HCT116 (cell line): ENCODE data around the gene DIPK1B. TPM values are rescaled to one million over a fixed set of nuclear protein-coding genes. Genes with fewer than 3 reads are reported as not detected.
A peak's percentile ranks its signal among the peaks of the same experiment; 100 is the strongest.

Source experiments
- ATAC-seq: fragments of 200-7000 bp; cut with Tn5 transposase; 2 replicates; pipeline ENCODE4 v1.9.1; 2020; ENCODE audit warnings: mild to moderate bottlenecking, moderate library complexity
- BruUV-seq: library from RNA; stranded (reverse); fragments of 400-500 nt; replicated peaks from 2 replicates; lab custom pipeline; 2021; lab: Mats Ljungman, UMichigan
- CTCF ChIA-PET: fragments of 300-600 bp; sonication (Branson Sonifier 250); formaldehyde crosslinking; loops from one replicate; lab custom pipeline; 2021; ENCODE audit warnings: antibody characterized with exemption; lab: Charles Lee
- POLR2A ChIA-PET: fragments of 300-600, 350-600 bp; sonication (Branson Sonifier 250); formaldehyde crosslinking; loops from one replicate; lab custom pipeline; 2021; ENCODE audit warnings: antibody characterized with exemption; lab: Charles Lee
- RAD21 ChIA-PET, 2 experiments: fragments of 300-600 bp; sonication (Branson Sonifier 250); formaldehyde crosslinking; loops; one replicate each; lab custom pipeline; 2023; ENCODE audit warnings: low total read pairs in 2 of 2; ENCODE audit not compliant: uncharacterized antibody in 2 of 2, unreplicated experiment in 2 of 2, low non-redundant PET in 1 of 2; lab: Charles Lee
- DNase-seq: peaks from one replicate; pipeline ENCODE4 v3.0.0-alpha.2; 2010; ENCODE audit warnings: low read depth, low spot score
- H2AFZ ChIP-seq: fragments of 200-600 bp; shearing (Covaris generic), sonication (generic); 2 replicates; pipeline ENCODE4 v1.6.1; 2017; ENCODE audit warnings: low read depth, mixed run types, mixed read lengths, antibody characterized with exemption, low read length; ENCODE audit not compliant: poor library complexity, severe bottlenecking
- H3K27ac ChIP-seq: 2 replicates; pipeline ENCODE4 v1.5.1; 2012; ENCODE audit warnings: low read depth, low read length
- H3K27me3 ChIP-seq: fragments of 200-600 bp; sonication (generic); 2 replicates; pipeline ENCODE4 v1.6.1; 2016; ENCODE audit warnings: mixed run types, low read length, mixed read lengths; ENCODE audit not compliant: insufficient read depth
- H3K36me3 ChIP-seq, 2 experiments: fragments of 200-500 bp in 1 of 2; fragments of 200-600 bp in 1 of 2; sonication (Bioruptor generic) in 1 of 2; sonication (generic) in 1 of 2; 2 replicates each; pipeline versions ENCODE4 v1.5.1 to v1.6.1; 2014 to 2016; ENCODE audit warnings: low read length in 2 of 2, inconsistent platforms in 1 of 2, mixed read lengths in 1 of 2, mixed run types in 1 of 2; ENCODE audit not compliant: insufficient read depth in 2 of 2, control insufficient read depth in 1 of 2
- H3K4me1 ChIP-seq, 2 experiments: fragments of 200-600 bp in 1 of 2; sonication (generic) in 1 of 2; 2 replicates each; pipeline versions ENCODE4 v1.5.1 to v1.6.1; 2012 to 2017; ENCODE audit warnings: low read length in 2 of 2, inconsistent platforms in 1 of 2, mild to moderate bottlenecking in 1 of 2, mixed read lengths in 1 of 2, mixed run types in 1 of 2, moderate library complexity in 1 of 2; ENCODE audit not compliant: insufficient read depth in 2 of 2, control insufficient read depth in 1 of 2
- H3K4me2 ChIP-seq: fragments of 200-600 bp; sonication (generic); 2 replicates; pipeline ENCODE4 v1.6.1; 2017; ENCODE audit warnings: mixed run types, low read length, mixed read lengths
- H3K4me3 ChIP-seq, 2 experiments: fragments of 200-600 bp in 1 of 2; sonication (generic) in 1 of 2; replicated peaks in 1 of 2; 2 replicates each; pipeline ENCODE4 v1.5.1; 2011 to 2016; ENCODE audit warnings: low read length in 2 of 2, control low read depth in 1 of 2, low read depth in 1 of 2, mild to moderate bottlenecking in 1 of 2, mixed read lengths in 1 of 2, mixed run types in 1 of 2
- H3K79me2 ChIP-seq: fragments of 200-600 bp; sonication (generic); 2 replicates; pipeline ENCODE4 v1.6.1; 2017; ENCODE audit warnings: mild to moderate bottlenecking, mixed run types, low read length, moderate library complexity, mixed read lengths; ENCODE audit not compliant: insufficient read depth
- H3K9ac ChIP-seq: fragments of 200-600 bp; sonication (generic); 2 replicates; pipeline ENCODE4 v1.6.1; 2016; ENCODE audit warnings: low read length, mixed read lengths
- H3K9me2 ChIP-seq: fragments of 200-600 bp; sonication (generic), shearing (Covaris generic); 2 replicates; pipeline ENCODE4 v1.6.1; 2017; ENCODE audit warnings: mixed run types, mild to moderate bottlenecking, moderate library complexity; ENCODE audit not compliant: insufficient read depth
- H3K9me3 ChIP-seq, 2 experiments: fragments of 200-500 bp in 1 of 2; fragments of 200-600 bp in 1 of 2; sonication (Bioruptor generic) in 1 of 2; sonication (generic) in 1 of 2; 2 replicates each; pipeline ENCODE4 v1.6.1; 2014 to 2017; ENCODE audit warnings: low read length in 2 of 2, mixed read lengths in 2 of 2, inconsistent platforms in 1 of 2, low read depth in 1 of 2, mild to moderate bottlenecking in 1 of 2, mixed run types in 1 of 2, moderate library complexity in 1 of 2; ENCODE audit not compliant: control insufficient read depth in 1 of 2, insufficient read depth in 1 of 2
- H4K20me1 ChIP-seq: fragments of 200-600 bp; sonication (generic), shearing (Covaris generic); 2 replicates; pipeline ENCODE4 v1.6.1; 2017; ENCODE audit warnings: mixed run types, mild to moderate bottlenecking, moderate library complexity; ENCODE audit not compliant: insufficient read depth
- CBX3 ChIP-seq: IDR thresholded peaks from 2 replicates; pipeline ENCODE4 v1.6.1; 2012; ENCODE audit warnings: low read depth
- ELF1 ChIP-seq: IDR thresholded peaks from 2 replicates; pipeline ENCODE4 v1.6.1; 2012; ENCODE audit warnings: low read depth, borderline replicate concordance
- POLR2AphosphoS5 ChIP-seq: IDR thresholded peaks from 2 replicates; pipeline ENCODE4 v1.6.1; 2011; ENCODE audit warnings: mild to moderate bottlenecking, low read depth, low read length, moderate library complexity
- RAD21 ChIP-seq: IDR thresholded peaks from 2 replicates; pipeline ENCODE4 v1.6.1; 2012; ENCODE audit warnings: low read depth, mild to moderate bottlenecking
- SP1 ChIP-seq: IDR thresholded peaks from 2 replicates; pipeline ENCODE4 v1.6.1; 2012; ENCODE audit warnings: low read depth
- TCF7L2 ChIP-seq: IDR thresholded peaks from 2 replicates; pipeline ENCODE4 v1.7.0; 2011; ENCODE audit warnings: borderline replicate concordance, inconsistent platforms; ENCODE audit not compliant: insufficient read depth, insufficient read length; ENCODE audit errors: extremely low read depth
- YY1 ChIP-seq: IDR thresholded peaks from 2 replicates; pipeline ENCODE4 v1.6.1; 2011; ENCODE audit warnings: low read length, low read depth, moderate library complexity, mild to moderate bottlenecking; ENCODE audit not compliant: insufficient replicate concordance; ENCODE audit errors: extremely low read depth
- ZNF274 ChIP-seq: fragments of 200-500 bp; sonication (Bioruptor generic); IDR thresholded peaks from 2 replicates; pipeline ENCODE4 v1.6.1; 2014; ENCODE audit warnings: mild to moderate bottlenecking, low read depth, low read length, inconsistent platforms
- intact Hi-C: fragments of 100-400 bp; cut with micrococcal nuclease; formaldehyde crosslinking; loops from 2 replicates; pipeline ENCODE4 v1.10.0; 2022
- total RNA-seq: library from RNA; stranded (reverse); gene quantifications from one replicate; pipeline ENCODE4 v1.2.1, GENCODE V29; 2021; ENCODE audit not compliant: unreplicated experiment
- TF ChIP-seq, protein P1 (sequence below), 3 experiments: fragments of 200-600 bp in 1 of 3; sonication (generic) in 1 of 3; IDR thresholded peaks in 2 of 3; conservative IDR thresholded peaks in 1 of 3; 2 replicates each; pipeline ENCODE4 v1.5.1; 2012 to 2017; ENCODE audit warnings: low read depth in 2 of 3, low read length in 2 of 3, antibody characterized with exemption in 1 of 3, borderline replicate concordance in 1 of 3, control low read depth in 1 of 3, mild to moderate bottlenecking in 1 of 3, mixed read lengths in 1 of 3, mixed run types in 1 of 3, moderate library complexity in 1 of 3; ENCODE audit not compliant: insufficient read depth in 1 of 3
- TF ChIP-seq, protein P2 (sequence below): IDR thresholded peaks from 2 replicates; pipeline ENCODE4 v1.6.1; 2012

DIPK1B gene
- total RNA-seq, 1 experiment from 2014 or later: 15.6 TPM

DNA sequence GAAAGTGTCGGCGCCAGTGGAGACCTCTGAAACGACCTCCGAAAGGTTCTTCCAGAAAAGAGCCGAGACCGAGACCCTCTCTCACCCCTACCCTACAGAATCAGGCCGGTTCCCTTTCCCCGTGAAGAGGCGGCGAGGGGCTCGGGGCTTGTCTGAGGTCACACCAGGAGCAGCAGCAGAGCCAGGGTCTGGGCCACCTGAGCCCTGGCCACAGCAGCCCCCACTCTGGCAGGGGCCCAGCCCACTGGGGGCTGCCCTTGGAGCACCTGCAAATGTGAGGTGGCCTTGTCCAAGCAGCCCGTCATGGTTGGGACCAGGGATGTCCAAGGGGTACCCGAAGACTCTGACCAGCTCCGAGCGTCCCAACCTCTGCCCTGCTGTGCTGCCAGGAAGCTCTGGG, 34.3 kb upstream of the DIPK1B start:
- CTCF ChIA-PET: no interaction called here
- intact Hi-C loops: no loop called here
- peaks cover 0 to 7% of the 10 kb centered on the region in 2 experiments; a peak in 2 of 4 replicates for H3K36me3 ChIP-seq
- no peak for TF ChIP-seq YY1
- no peak for TF ChIP-seq ELF1
- no peak for TF ChIP-seq CBX3
- TF ChIP-seq, protein P1, sequence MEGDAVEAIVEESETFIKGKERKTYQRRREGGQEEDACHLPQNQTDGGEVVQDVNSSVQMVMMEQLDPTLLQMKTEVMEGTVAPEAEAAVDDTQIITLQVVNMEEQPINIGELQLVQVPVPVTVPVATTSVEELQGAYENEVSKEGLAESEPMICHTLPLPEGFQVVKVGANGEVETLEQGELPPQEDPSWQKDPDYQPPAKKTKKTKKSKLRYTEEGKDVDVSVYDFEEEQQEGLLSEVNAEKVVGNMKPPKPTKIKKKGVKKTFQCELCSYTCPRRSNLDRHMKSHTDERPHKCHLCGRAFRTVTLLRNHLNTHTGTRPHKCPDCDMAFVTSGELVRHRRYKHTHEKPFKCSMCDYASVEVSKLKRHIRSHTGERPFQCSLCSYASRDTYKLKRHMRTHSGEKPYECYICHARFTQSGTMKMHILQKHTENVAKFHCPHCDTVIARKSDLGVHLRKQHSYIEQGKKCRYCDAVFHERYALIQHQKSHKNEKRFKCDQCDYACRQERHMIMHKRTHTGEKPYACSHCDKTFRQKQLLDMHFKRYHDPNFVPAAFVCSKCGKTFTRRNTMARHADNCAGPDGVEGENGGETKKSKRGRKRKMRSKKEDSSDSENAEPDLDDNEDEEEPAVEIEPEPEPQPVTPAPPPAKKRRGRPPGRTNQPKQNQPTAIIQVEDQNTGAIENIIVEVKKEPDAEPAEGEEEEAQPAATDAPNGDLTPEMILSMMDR (IDR thresholded peaks at IDR 0.05 in 2 of 3, conservative IDR thresholded peaks at IDR 0.05 in 1 of 3; ENCODE audit: borderline replicate concordance in 1 of 3, insufficient read depth in 1 of 3, low read depth in 2 of 3, low read length in 2 of 3): no peak
- no peak for TF ChIP-seq TCF7L2
- TF ChIP-seq, protein P2, sequence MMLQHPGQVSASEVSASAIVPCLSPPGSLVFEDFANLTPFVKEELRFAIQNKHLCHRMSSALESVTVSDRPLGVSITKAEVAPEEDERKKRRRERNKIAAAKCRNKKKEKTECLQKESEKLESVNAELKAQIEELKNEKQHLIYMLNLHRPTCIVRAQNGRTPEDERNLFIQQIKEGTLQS: no peak
- TF ChIP-seq ZNF274: no peak
- no peak for TF ChIP-seq POLR2AphosphoS5
- TF ChIP-seq RAD21: no peak
- TF ChIP-seq SP1: no peak
- TF ChIP-seq, all 23 proteins: peak for 0
- POLR2A ChIA-PET: no interaction called here
- Histone ChIP-seq H3K4me1 (peaks cover 0 to 12% of the 10 kb centered on the region in 2 experiments; a peak in 1 of 4 replicates), H3K79me2 (peaks cover 22% of the 10 kb centered on the region), H3K4me3 (no peak overlapping the region), H3K9me2 (no peaks in the 10 kb centered on the region), H2AFZ (no peak overlapping the region), H3K27me3 (no peaks in the 10 kb centered on the region), H3K9me3 (no peaks in the 10 kb centered on the region), H4K20me1 (no peaks in the 10 kb centered on the region), H3K9ac (no peak overlapping the region), H3K4me2 (no peak overlapping the region), H3K27ac (peak overlapping the region; percentile 14; the same call in 1 of the 2 replicates)
- DNase-seq: no peak
- no TSS peak for BruUV-seq
- no peak for ATAC-seq
- RAD21 ChIA-PET: no interaction called here
